Neuronal stem cell (in vitro differentiated cells): Measurements from ENCODE around the gene FN3KRP.
A peak's percentile ranks its signal among the peaks of the same experiment; 100 is the strongest.

ENCODE experiments used
- DNase-seq: peaks from one replicate; pipeline ENCODE4 v3.0.0-alpha.2; 2013; ENCODE audit warnings: low spot score
- H2AFZ ChIP-seq: one replicate; pipeline ENCODE4 v1.6.1; 2013; ENCODE audit warnings: mild to moderate bottlenecking, low read length, inconsistent platforms
- H2AK5ac ChIP-seq: 2 replicates; pipeline ENCODE4 v1.6.1; 2013; ENCODE audit warnings: low read depth, mild to moderate bottlenecking, inconsistent platforms, low read length, moderate library complexity, mixed read lengths
- H2BK120ac ChIP-seq: 2 replicates; pipeline ENCODE4 v1.6.1; 2013; ENCODE audit warnings: low read depth, mild to moderate bottlenecking, inconsistent platforms, low read length, moderate library complexity, mixed read lengths
- H2BK12ac ChIP-seq: one replicate; pipeline ENCODE4 v1.6.1; 2013; ENCODE audit warnings: low read length, inconsistent platforms
- H2BK15ac ChIP-seq: 2 replicates; pipeline ENCODE4 v1.6.1; 2013; ENCODE audit warnings: mild to moderate bottlenecking, low read length, inconsistent platforms, mixed read lengths
- H2BK5ac ChIP-seq: one replicate; pipeline ENCODE4 v1.6.1; 2013; ENCODE audit warnings: inconsistent platforms, mild to moderate bottlenecking, low read length, moderate library complexity
- H3K14ac ChIP-seq: one replicate; pipeline ENCODE4 v1.6.1; 2013; ENCODE audit warnings: low read length, inconsistent platforms
- H3K18ac ChIP-seq: 2 replicates; pipeline ENCODE4 v1.6.1; 2013; ENCODE audit warnings: low read length, inconsistent platforms
- H3K23ac ChIP-seq: 2 replicates; pipeline ENCODE4 v1.6.1; 2013; ENCODE audit warnings: low read depth, mild to moderate bottlenecking, mixed read lengths, low read length, inconsistent platforms; ENCODE audit not compliant: poor library complexity
- H3K27ac ChIP-seq: replicated peaks from 3 replicates; pipeline ENCODE4 v1.5.1; 2013; ENCODE audit warnings: low read length, inconsistent platforms
- H3K27me3 ChIP-seq, 3 experiments: 2 replicates each; pipeline ENCODE4 v1.6.1; 2013; ENCODE audit warnings: low read length in 3 of 3, mild to moderate bottlenecking in 2 of 3, inconsistent platforms in 1 of 3, low read depth in 1 of 3, mixed read lengths in 1 of 3, moderate library complexity in 1 of 3; ENCODE audit not compliant: control insufficient read depth in 3 of 3, insufficient read depth in 3 of 3
- H3K36me3 ChIP-seq, 2 donors: replicated peaks in 1 of 2; 2 replicates each; pipeline ENCODE4 v1.6.1; 2013; ENCODE audit warnings: low read length in 2 of 2; ENCODE audit not compliant: control insufficient read depth in 2 of 2, insufficient read depth in 2 of 2
- H3K4ac ChIP-seq: 2 replicates; pipeline ENCODE4 v1.6.1; 2013; ENCODE audit warnings: inconsistent platforms, mild to moderate bottlenecking, low read length, moderate library complexity
- H3K4me1 ChIP-seq, 2 donors: 1 replicate in 1 of 2; 2 replicates in 1 of 2; pipeline ENCODE4 v1.6.1; 2013; ENCODE audit warnings: low read length in 2 of 2, low read depth in 1 of 2; ENCODE audit not compliant: control insufficient read depth in 2 of 2, insufficient read depth in 1 of 2
- H3K4me2 ChIP-seq: one replicate; pipeline ENCODE4 v1.6.1; 2013; ENCODE audit warnings: mild to moderate bottlenecking, low read length, inconsistent platforms; ENCODE audit not compliant: insufficient read depth, poor library complexity, severe bottlenecking
- H3K4me3 ChIP-seq, 2 donors: 2 replicates each; pipeline ENCODE4 v1.5.1; 2013; ENCODE audit warnings: low read length in 2 of 2, mild to moderate bottlenecking in 2 of 2, inconsistent platforms in 1 of 2, moderate library complexity in 1 of 2
- H3K79me1 ChIP-seq: one replicate; pipeline ENCODE4 v1.6.1; 2013; ENCODE audit warnings: low read depth, mild to moderate bottlenecking, inconsistent platforms, low read length, moderate library complexity
- H3K9ac ChIP-seq: one replicate; pipeline ENCODE4 v1.6.1; 2013; ENCODE audit warnings: mild to moderate bottlenecking, low read depth, low read length, inconsistent platforms; ENCODE audit not compliant: poor library complexity
- H3K9me3 ChIP-seq, 2 donors: replicated peaks in 1 of 2; 2 replicates each; pipeline versions ENCODE3 to v1.6.1; 2013; ENCODE audit warnings: low read length in 2 of 2, mild to moderate bottlenecking in 2 of 2, inconsistent platforms in 1 of 2, low read depth in 1 of 2, mixed read lengths in 1 of 2, moderate library complexity in 1 of 2; ENCODE audit not compliant: control insufficient read depth in 2 of 2, insufficient read depth in 1 of 2
- H4K8ac ChIP-seq: one replicate; pipeline ENCODE4 v1.6.1; 2013; ENCODE audit warnings: low read depth, mild to moderate bottlenecking, inconsistent platforms, low read length, moderate library complexity
- H4K91ac ChIP-seq: one replicate; pipeline ENCODE4 v1.6.1; 2013; ENCODE audit warnings: low read length, low read depth, mild to moderate bottlenecking, inconsistent platforms; ENCODE audit not compliant: poor library complexity
- WGBS, 2 donors: extraction: QIAGEN DNeasy Blood & Tissue Kit; methylation state at CpG; one replicate each; pipeline ENCODE4 v1.1.7; 2013; ENCODE audit warnings: missing lambda C conversion rate in 2 of 2, mixed read lengths in 1 of 2; ENCODE audit not compliant: insufficient read length in 2 of 2, insufficient replicate concordance in 1 of 2; ENCODE audit errors: extremely low coverage in 2 of 2; 5-methylcytosine and 5-hydroxymethylcytosine counted together

FN3KRP gene

DNA sequence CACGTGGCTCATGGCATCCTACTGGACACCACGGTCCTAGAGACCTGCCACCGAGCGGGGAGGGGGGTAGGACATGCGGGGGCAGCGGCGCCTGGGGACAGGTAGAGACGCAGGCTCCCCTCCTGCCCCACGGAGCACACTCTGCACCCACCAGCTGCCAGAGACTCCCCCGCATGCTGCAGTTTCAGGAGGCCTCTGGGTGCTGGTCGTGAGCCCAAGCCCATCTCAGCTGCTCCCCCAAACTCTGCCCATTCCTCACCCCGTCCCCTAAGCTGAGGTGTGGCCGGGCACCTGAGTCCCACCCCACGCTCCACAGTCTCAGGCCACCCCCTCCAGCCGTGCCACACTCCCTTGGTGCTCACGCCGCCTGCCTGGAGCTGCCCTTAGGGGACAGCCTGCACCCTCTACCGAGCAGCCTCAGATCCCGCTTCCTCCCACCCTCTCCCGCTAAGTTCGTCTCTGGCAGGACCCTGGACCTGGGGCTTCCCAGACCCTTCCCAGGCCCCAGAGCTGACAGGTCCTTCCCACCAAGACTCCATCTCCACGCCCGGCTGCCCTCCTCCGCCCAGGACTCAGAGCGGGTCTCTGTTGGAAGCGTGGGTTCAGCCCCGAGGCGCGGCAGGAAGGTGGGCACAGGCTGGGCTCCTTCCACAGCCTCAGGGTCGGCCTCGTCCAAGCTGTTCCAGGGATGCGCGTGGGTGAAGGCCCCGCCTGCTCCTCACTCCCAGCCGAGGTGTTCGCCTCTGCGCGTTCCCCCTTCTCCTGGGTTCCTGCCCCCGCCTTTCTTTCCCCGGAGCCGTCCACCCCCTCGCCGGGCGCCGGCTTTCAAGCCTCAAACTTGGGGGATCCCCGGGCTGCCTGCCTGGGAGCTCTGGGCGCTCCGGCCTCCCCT is 19.3 kb upstream of the FN3KRP start:
- Histone ChIP-seq H3K27me3 (peaks cover 10 to 29% (median 26%) of the 10 kb centered on the region in 3 experiments), H3K36me3 (no peaks in the 10 kb centered on the region), H3K14ac (no peak overlapping the region), H3K4me2 (peak overlapping the region; percentile 94), H2AK5ac (peak overlapping the region; percentile 53), H3K9me3 (peaks cover 8 to 15% of the 10 kb centered on the region in 2 donors), H2BK15ac (no peak overlapping the region), H4K8ac (no peak overlapping the region), H3K23ac (peak overlapping the region; percentile 55), H3K27ac (no peak overlapping the region), H4K91ac (no peak overlapping the region), H3K4me1 (peaks cover 10 to 12% of the 10 kb centered on the region in 2 donors), H3K4me3 (peak overlapping the region; percentile 72 to 80), H2BK12ac (no peak overlapping the region), H3K4ac (no peak overlapping the region), H3K9ac (peak overlapping the region; percentile 32), H2BK120ac (no peak overlapping the region), H2AFZ (peak overlapping the region; percentile 82), H2BK5ac (no peak overlapping the region), H3K79me1 (peaks cover 4% of the 10 kb centered on the region), H3K18ac (peak overlapping the region; percentile 71)
- DNase-seq: no peak
- no CpG with 5 or more reads among the region's 48 CpGs for WGBS, 2 donors

DNA sequence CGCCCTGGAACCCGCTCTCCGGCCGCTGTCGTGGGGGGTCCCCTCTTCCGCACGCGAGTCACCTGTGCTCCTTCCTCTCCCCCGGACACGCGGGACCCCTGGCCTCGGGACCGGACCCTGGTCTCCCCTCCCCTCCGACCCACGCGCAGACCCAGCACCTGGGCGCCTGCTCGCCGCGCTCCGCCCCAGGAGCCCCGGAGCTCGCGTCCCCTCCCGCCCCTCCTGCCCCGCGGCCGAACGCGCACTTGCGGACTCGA is 18.8 kb upstream of the FN3KRP start:
- Histone ChIP-seq H3K4me1 (peaks cover 10 to 12% of the 10 kb centered on the region in 2 donors), H3K9me3 (peaks cover 8 to 15% of the 10 kb centered on the region in 2 donors), H2BK15ac (no peak overlapping the region), H2BK12ac (no peak overlapping the region), H2BK5ac (no peak overlapping the region), H3K23ac (peak overlapping the region; percentile 55), H4K8ac (no peak overlapping the region), H3K4me3 (peak overlapping the region; percentile 72 to 80), H2BK120ac (no peak overlapping the region), H3K27me3 (peaks cover 10 to 31% (median 26%) of the 10 kb centered on the region in 3 experiments), H4K91ac (no peak overlapping the region), H2AFZ (peak overlapping the region; percentile 82), H3K4ac (no peak overlapping the region), H3K14ac (no peak overlapping the region), H3K18ac (peak overlapping the region; percentile 71), H2AK5ac (peak overlapping the region; percentile 53), H3K4me2 (peak overlapping the region; percentile 94), H3K9ac (peak overlapping the region; percentile 60), H3K36me3 (no peaks in the 10 kb centered on the region), H3K79me1 (peaks cover 4% of the 10 kb centered on the region), H3K27ac (no peak overlapping the region)
- WGBS, 2 donors: no CpG with 5 or more reads among the region's 32 CpGs
- DNase-seq: no peak

DNA sequence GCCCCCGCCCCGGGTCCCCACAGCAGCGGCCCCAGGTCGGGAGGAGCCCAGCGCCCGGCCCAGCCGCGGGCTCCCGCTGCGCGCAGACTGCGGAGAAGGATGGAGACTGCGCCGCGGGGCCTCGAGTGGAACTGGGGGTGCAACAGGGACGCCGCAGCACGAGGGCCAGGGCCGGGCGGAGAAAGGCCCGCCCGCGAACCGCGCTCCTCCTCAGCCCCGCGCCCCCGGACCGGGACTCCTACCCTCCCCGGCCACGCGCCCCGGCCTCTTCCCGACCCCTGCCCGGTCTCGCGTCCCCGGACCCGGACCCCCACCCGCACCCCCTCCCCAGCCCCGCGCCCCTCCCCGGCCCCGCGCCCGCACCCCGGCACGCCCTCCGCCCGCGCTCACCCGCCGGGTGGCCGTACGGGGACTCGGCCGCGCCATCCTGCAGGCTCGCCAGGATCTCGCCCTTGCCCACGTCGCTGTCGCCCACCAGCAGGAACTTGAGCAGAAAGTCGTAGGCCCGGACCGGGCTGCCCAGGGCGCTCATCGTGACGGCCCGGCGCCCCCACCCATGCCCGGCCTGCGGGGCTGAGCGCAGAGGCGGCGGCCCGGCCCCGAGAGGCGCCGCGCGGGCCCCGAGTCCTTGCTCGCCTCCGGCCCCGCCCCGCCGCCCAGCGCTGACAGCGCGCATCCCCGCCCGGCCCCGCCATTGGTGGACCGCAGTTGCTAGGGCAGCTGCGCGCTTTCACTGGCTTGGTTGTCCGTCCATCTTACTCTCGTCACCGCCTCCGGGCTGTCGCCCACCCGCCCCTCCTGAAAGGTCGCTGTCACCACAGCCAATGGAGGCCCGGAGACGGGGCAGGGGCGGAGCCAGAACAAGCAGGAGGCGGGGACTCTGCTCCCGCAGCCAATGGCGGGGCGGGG is 18.2 kb upstream of the FN3KRP start, which contains the start of gene RAB40B:
Gene RAB40B (minus strand): TSS at position 634 of the 909 bp plus-strand sequence. CDS start 102 bp downstream, at position 532.
- no peak within 1 kb of the TSS for H3K27ac ChIP-seq
- peak within 1 kb of the TSS; percentile 88 for H2BK12ac ChIP-seq
- H4K91ac ChIP-seq: no peak within 1 kb of the TSS
- H3K4me3 ChIP-seq: peak within 1 kb of the TSS; percentile 72 to 97
- peaks cover 10 to 32% (median 26%) of the 10 kb centered on the region in 3 experiments for H3K27me3 ChIP-seq
- H2AK5ac ChIP-seq: peak within 1 kb of the TSS; percentile 89
- peak within 1 kb of the TSS; percentile 97 for H3K14ac ChIP-seq
- H2BK120ac ChIP-seq: no peak within 1 kb of the TSS
- H3K9me3 ChIP-seq: peaks cover 8 to 15% of the 10 kb centered on the region in 2 donors
- peak within 1 kb of the TSS; percentile 66 for H3K4ac ChIP-seq
- no peaks in the 10 kb centered on the region for H3K36me3 ChIP-seq
- WGBS, 2 donors: no CpG with 5 or more reads among the region's 112 CpGs
- peak within 1 kb of the TSS; percentile 90 for H3K23ac ChIP-seq
- H3K9ac ChIP-seq: peak within 1 kb of the TSS; percentile 89
- peak; percentile 96 for DNase-seq
- H3K79me1 ChIP-seq: peaks cover 4% of the 10 kb centered on the region
- no peak within 1 kb of the TSS for H2BK5ac ChIP-seq
- H2AFZ ChIP-seq: peak within 1 kb of the TSS; percentile 98
- H4K8ac ChIP-seq: no peak within 1 kb of the TSS
- peak within 1 kb of the TSS; percentile 74 for H3K18ac ChIP-seq
- H3K4me1 ChIP-seq: peaks cover 10 to 12% of the 10 kb centered on the region in 2 donors
- H3K4me2 ChIP-seq: peak within 1 kb of the TSS; percentile 94
- H2BK15ac ChIP-seq: no peak within 1 kb of the TSS
